Thoracic aorta (tissue), 2 donors: Measurements from ENCODE around the gene CTRB1. TPM values are rescaled to one million over a fixed set of nuclear protein-coding genes. Genes with fewer than 3 reads are reported as not detected.

Source experiments
- ATAC-seq: fragments of 150-250 bp; one replicate; pipeline ENCODE4 v1.8.0; 2017; ENCODE audit warnings: low read depth; ENCODE audit not compliant: insufficient number of reproducible peaks, low FRiP score
- DNase-seq: peaks from one replicate; pipeline ENCODE4 v3.0.0-alpha.2; 2020; ENCODE audit warnings: low spot score
- H3K27ac ChIP-seq, 2 donors: fragments of 200-600 bp; sonication (generic); 1 replicate in 1 of 2; 2 replicates in 1 of 2; pipeline ENCODE4 v1.5.1; 2016; ENCODE audit warnings: mild to moderate bottlenecking in 2 of 2, moderate library complexity in 2 of 2
- H3K27me3 ChIP-seq: fragments of 200-600 bp; sonication (generic); replicated peaks from 2 replicates; pipeline ENCODE4 v1.6.0; 2016; ENCODE audit warnings: mild to moderate bottlenecking; ENCODE audit not compliant: insufficient read depth
- H3K36me3 ChIP-seq: fragments of 200-600 bp; sonication (generic); one replicate; pipeline ENCODE4 v1.5.1; 2016
- H3K4me1 ChIP-seq, 2 donors: fragments of 200-600 bp; sonication (generic); 1 replicate in 1 of 2; 2 replicates in 1 of 2; pipeline versions ENCODE4 v1.5.1 to v1.6.0; 2016; ENCODE audit warnings: low read depth in 2 of 2, mild to moderate bottlenecking in 1 of 2; ENCODE audit not compliant: control insufficient read depth in 1 of 2
- H3K4me3 ChIP-seq: fragments of 200-600 bp; sonication (generic); 2 replicates; pipeline ENCODE4 v1.5.1; 2016; ENCODE audit warnings: mild to moderate bottlenecking
- H3K9me3 ChIP-seq: fragments of 200-600 bp; sonication (generic); 2 replicates; pipeline ENCODE4 v1.5.1; 2016
- total RNA-seq, 2 donors: library from RNA; depleted of rRNA; stranded (reverse); fragments of >200 nt; gene quantifications; one replicate each; pipeline versions ENCODE4 v1.1.0 to v1.2.3, GENCODE V29; 2016
- TF ChIP-seq, protein P1 (sequence below): fragments of 200-600 bp; sonication (generic); IDR thresholded peaks from one replicate; pipeline ENCODE4 v1.5.1; 2019; ENCODE audit warnings: antibody characterized with exemption

Gene CTRB1
- total RNA-seq, 2 donors from 2014 or later = 4.9 to 9.3 TPM

DNA sequence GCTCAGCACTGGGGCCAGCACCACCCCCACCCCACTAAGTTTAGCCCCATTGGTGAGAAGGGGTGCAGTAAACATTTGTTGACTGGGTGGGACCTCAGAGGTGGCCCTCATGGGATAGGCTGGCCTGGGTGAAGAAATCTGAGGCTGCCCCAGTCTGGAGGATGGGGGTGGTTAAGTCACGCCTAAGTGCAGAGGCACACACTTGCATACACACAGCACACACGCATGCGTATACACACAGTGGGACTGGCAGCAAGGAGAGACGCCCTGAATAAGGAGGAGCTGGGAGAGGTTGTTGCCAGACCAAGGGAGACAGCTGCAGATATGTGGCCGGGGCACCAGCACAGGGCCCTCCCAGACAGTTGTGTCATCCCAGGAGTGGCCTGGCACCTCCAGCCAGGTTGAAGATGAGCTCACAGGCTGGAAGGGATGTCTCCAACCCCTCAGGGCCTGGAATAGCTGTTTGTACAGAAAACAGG, 35.6 kb downstream of the CTRB1 start:
- peak overlapping the region; percentile 57 for H3K4me3 ChIP-seq
- no peaks in the 10 kb centered on the region for H3K9me3 ChIP-seq
- H3K4me1 ChIP-seq = peaks cover 73 to 86% of the 10 kb centered on the region in 2 donors
- H3K27ac ChIP-seq = peak overlapping the region; percentile 96
- DNase-seq = no peak
- ATAC-seq = no peak
- H3K36me3 ChIP-seq = no peaks in the 10 kb centered on the region
- H3K27me3 ChIP-seq = no peaks in the 10 kb centered on the region
- TF ChIP-seq, protein P1, sequence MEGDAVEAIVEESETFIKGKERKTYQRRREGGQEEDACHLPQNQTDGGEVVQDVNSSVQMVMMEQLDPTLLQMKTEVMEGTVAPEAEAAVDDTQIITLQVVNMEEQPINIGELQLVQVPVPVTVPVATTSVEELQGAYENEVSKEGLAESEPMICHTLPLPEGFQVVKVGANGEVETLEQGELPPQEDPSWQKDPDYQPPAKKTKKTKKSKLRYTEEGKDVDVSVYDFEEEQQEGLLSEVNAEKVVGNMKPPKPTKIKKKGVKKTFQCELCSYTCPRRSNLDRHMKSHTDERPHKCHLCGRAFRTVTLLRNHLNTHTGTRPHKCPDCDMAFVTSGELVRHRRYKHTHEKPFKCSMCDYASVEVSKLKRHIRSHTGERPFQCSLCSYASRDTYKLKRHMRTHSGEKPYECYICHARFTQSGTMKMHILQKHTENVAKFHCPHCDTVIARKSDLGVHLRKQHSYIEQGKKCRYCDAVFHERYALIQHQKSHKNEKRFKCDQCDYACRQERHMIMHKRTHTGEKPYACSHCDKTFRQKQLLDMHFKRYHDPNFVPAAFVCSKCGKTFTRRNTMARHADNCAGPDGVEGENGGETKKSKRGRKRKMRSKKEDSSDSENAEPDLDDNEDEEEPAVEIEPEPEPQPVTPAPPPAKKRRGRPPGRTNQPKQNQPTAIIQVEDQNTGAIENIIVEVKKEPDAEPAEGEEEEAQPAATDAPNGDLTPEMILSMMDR = no peak

DNA sequence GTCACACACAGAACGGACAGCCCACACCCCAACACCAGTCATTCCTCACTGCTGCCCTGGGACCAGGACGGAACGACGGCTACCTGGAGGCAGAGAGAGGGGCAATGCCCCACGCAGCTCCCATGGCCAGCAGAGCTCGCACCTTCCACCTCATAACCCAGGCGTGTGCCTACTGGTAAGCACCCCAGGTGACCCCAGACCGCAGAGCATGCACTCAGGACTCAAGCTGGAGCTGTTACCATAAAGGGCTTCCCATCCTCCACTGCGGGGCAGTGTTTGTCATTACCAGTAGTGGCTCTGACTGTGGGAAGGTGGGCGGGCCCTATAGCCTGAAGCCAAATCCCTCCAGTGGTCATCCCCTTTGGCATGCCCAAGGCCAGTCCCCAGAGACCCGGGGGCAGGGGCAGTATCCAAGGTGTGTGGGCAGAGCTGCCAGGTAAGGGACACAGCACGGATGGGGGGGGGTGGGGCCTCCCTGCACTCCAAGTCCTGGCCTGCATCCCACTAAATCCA, 37.3 kb downstream of the CTRB1 start:
- Histone ChIP-seq H3K27ac (peak overlapping the region; percentile 96), H3K36me3 (no peaks in the 10 kb centered on the region), H3K4me1 (peaks cover 69 to 95% of the 10 kb centered on the region in 2 donors), H3K27me3 (no peaks in the 10 kb centered on the region), H3K9me3 (no peaks in the 10 kb centered on the region), H3K4me3 (peak overlapping the region; percentile 55)
- DNase-seq (no peak), ATAC-seq (no peak)
- TF ChIP-seq, protein P1 = no peak

DNA sequence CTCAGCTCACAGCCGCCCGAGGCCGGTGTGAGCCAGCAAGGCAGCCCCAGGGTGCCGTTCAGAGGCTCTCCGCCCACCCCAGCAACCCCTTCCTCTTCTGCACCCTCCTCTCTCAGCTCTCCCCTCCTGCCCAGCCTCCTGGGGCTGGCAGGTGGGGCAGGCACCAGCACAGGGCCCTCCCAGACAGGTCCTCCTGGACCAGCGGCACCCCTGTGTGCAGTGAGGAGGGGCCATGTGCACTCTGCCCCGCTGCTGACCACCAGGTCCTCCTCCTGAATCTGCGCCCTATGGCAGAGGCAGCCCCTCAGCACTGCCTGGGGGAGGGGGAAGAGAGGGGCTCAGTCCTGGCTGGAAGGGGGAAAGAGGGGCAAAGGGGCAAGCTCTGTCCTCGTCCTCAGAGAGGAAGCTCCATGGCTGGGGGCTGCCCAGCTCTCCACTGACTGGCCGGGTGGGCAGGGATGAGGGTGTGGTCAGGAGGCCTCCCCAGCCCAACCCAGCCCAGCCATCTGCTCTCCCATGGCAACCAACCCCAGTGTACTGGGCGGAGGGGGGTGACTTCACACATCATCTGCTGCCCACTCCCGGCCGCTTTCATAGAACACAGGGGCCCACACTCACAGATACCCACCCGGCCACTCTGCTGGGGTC, 38.0 kb downstream of the CTRB1 start:
- no peaks in the 10 kb centered on the region for H3K27me3 ChIP-seq
- ATAC-seq (no peak), DNase-seq (peak; percentile 7)
- no peaks in the 10 kb centered on the region for H3K36me3 ChIP-seq
- peak overlapping the region; percentile 96 for H3K27ac ChIP-seq
- TF ChIP-seq, protein P1 = no peak
- H3K4me1 ChIP-seq = peaks cover 75 to 100% of the 10 kb centered on the region in 2 donors
- peak overlapping the region; percentile 55 for H3K4me3 ChIP-seq
- H3K9me3 ChIP-seq = no peaks in the 10 kb centered on the region

DNA sequence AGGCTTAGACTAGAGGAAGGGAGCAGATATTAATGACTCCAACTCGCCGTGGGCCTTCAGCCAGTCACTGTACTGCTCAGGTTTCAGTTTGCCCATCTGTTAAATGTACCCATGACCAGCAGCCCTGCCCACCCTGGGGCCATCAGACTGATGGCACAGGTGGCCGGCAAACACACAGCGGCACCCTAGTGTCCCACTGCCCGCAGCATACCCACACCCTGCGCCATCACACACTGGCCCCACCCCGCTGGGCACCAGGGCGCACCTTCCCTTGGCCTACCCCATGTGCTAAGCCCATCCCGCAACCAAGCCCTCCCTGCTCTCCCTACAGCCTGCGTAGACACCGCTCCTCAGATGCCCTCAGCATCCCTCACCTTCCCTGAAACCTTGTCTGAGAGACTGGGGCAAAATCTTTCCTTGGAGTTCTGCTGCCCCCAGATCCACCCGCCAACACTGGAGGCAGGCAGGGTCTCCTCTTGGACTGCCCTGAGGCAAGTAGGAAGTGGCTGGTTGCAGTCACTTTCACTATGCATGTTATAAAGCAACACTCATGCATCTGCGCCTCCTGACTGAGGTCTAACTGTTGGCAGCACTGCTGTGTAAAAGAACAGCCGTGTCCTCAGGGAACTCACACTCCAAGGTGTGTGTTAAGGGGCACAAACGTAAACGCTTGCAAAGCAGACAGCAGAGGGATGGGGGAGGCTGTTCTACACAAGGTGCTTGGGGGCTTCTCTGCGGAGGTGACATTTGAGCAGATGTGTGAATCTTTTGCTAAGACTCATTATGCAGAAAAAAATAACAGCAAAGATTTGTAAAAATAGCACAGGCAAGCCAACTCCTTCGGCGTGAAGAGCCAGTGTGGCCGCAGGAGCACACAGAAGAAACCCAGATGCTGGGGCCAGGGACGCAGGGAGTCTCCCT, 39.4 kb downstream of the CTRB1 start:
- no peaks in the 10 kb centered on the region for H3K27me3 ChIP-seq
- H3K36me3 ChIP-seq = no peaks in the 10 kb centered on the region
- DNase-seq = no peak
- peaks cover 73 to 100% of the 10 kb centered on the region in 2 donors for H3K4me1 ChIP-seq
- H3K9me3 ChIP-seq = no peaks in the 10 kb centered on the region
- peak overlapping the region in 1 of 2 donors; percentile 96 for H3K27ac ChIP-seq
- TF ChIP-seq, protein P1 = no peak
- no peak for ATAC-seq
- H3K4me3 ChIP-seq = peak overlapping the region; percentile 55

DNA sequence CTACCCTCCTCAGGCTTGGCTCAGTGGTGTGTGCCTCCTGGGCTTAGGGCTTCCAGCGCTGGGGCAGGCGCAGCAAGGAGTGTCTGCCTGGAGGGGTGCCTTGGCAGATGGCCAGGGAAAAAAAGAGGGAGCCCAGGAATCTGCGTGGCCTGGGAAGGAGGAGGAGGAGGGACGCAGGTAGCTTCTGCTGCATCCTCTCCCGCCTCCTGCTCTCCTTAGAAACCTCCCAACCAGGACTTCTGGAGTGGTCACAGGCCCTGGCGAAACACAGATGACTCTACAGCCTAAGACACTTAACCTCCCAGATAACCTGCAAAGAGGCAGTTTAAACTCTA, 40.0 kb downstream of the CTRB1 start:
- H3K27ac ChIP-seq = peak overlapping the region in 1 of 2 donors; percentile 96
- no peaks in the 10 kb centered on the region for H3K9me3 ChIP-seq
- ATAC-seq (no peak), DNase-seq (peak; percentile 1)
- H3K4me1 ChIP-seq = peaks cover 74 to 100% of the 10 kb centered on the region in 2 donors
- TF ChIP-seq, protein P1 = no peak
- no peak overlapping the region for H3K4me3 ChIP-seq
- no peaks in the 10 kb centered on the region for H3K36me3 ChIP-seq
- H3K27me3 ChIP-seq = no peaks in the 10 kb centered on the region
